Right lobe of liver (tissue), 6 donors: ENCODE data around the gene LILRB1. TPM values are rescaled to one million over a fixed set of nuclear protein-coding genes. Genes with fewer than 3 reads are reported as not detected.
A peak's percentile ranks its signal among the peaks of the same experiment; 100 is the strongest.

ENCODE experiments used
- ATAC-seq, 4 donors: fragments of 200-7000 bp; cut with Tn5 transposase; one replicate each; pipeline ENCODE4 v1.9.1; 2020; ENCODE audit warnings: mild to moderate bottlenecking in 4 of 4, moderate library complexity in 4 of 4
- DNase-seq, 3 donors: peaks; one replicate each; pipeline ENCODE4 v3.0.0-alpha.2; 2020
- H3K27ac ChIP-seq, 3 donors: fragments of 200-600 bp; one replicate each; pipeline ENCODE4 v1.8.0; 2022
- H3K27me3 ChIP-seq, 2 donors: fragments of 200-600 bp; one replicate each; pipeline ENCODE4 v1.8.0; 2022
- H3K36me3 ChIP-seq, 4 donors: fragments of 200-600 bp; sonication (generic) in 1 of 4; one replicate each; pipeline versions ENCODE4 v1.5.1 to v1.8.0; 2017 to 2022; ENCODE audit warnings: control low read depth in 1 of 4
- H3K4me1 ChIP-seq, 4 donors: fragments of 200-600 bp; sonication (generic) in 1 of 4; one replicate each; pipeline versions ENCODE4 v1.5.1 to v1.8.0; 2017 to 2022; ENCODE audit warnings: control low read depth in 1 of 4
- H3K4me3 ChIP-seq, 3 donors: fragments of 200-600 bp; one replicate each; pipeline ENCODE4 v1.8.0; 2022
- H3K9me3 ChIP-seq, 4 donors: fragments of 200-600 bp; sonication (generic) in 1 of 4; one replicate each; pipeline versions ENCODE4 v1.5.1 to v1.8.0; 2017 to 2022; ENCODE audit warnings: control low read depth in 1 of 4
- CTCF ChIP-seq, 4 donors: fragments of 200-600 bp in 3 of 4; fragments of 450-650 bp in 1 of 4; IDR thresholded peaks; one replicate each; pipeline versions ENCODE4 v1.5.1 to v1.8.0; 2016 to 2022; ENCODE audit warnings: antibody characterized with exemption in 4 of 4, mild to moderate bottlenecking in 2 of 4
- POLR2A ChIP-seq: fragments of 450-650 bp; IDR thresholded peaks from one replicate; pipeline ENCODE4 v1.6.1; 2017; ENCODE audit warnings: antibody characterized with exemption, mild to moderate bottlenecking
- WGBS: methylation state at CpG from one replicate; pipeline ENCODE4 v1.1.6; 2018; ENCODE audit warnings: low coverage, low lambda C conversion rate; ENCODE audit not compliant: insufficient coverage; ENCODE audit errors: missing lambda C conversion rate; 5-methylcytosine and 5-hydroxymethylcytosine counted together
- intact Hi-C, 2 donors: fragments of 100-400 bp; cut with DNase I; formaldehyde crosslinking; loops; one replicate each; pipeline versions ENCODE4 v1.11.2 to v1.14.1; 2022
- total RNA-seq, 6 experiments: library from RNA; depleted of rRNA in 2 of 6; stranded (reverse); fragments of >200 nt in 2 of 6; fragmentation: NEBNext Ultra II Directional in 3 of 6; extraction: Animal tissue kit (Norgen Biotek cat#: 25700) in 3 of 6; gene quantifications; one replicate each; pipeline versions ENCODE4 v1.1.0 to v1.2.4, GENCODE V29; 2016 to 2023
- donor health status: DM: no; HTN: yes; CAD: no.
- donor health status: DM: no; HTN: no; CAD: no.
- donor health status: DM: no; HTN: no; CAD: no.
- donor health status: DM: no; HTN: yes; CAD: no.
- donor health status: DM: no; HTN: yes; CAD: no.

LILRB1 gene
- total RNA-seq, 6 experiments from 2014 or later = 1.7 to 21.9 (median 4.1) TPM

GRCh38 chr19:54650108-54650655, 19.9 kb downstream of the LILRB1 start:
- H3K9me3 ChIP-seq = no peaks in the 10 kb centered on the region
- no peak overlapping the region for H3K27ac ChIP-seq
- H3K4me1 ChIP-seq = no peaks in the 10 kb centered on the region
- no peaks in the 10 kb centered on the region for H3K36me3 ChIP-seq
- DNase-seq = no peak
- 55% methylated on average over 5 of the region's 6 CpGs for WGBS
- ATAC-seq = no peak
- TF ChIP-seq POLR2A (no peak), CTCF (IDR thresholded peaks at IDR 0.05) (no peak)
- intact Hi-C loops = no loop called here
- no peak overlapping the region for H3K4me3 ChIP-seq
- H3K27me3 ChIP-seq = no peaks in the 10 kb centered on the region

- DNase-seq = no peak
- H3K27ac ChIP-seq = no peak overlapping the region
- H3K4me1 ChIP-seq = no peaks in the 10 kb centered on the region
- no peak overlapping the region for H3K4me3 ChIP-seq
- peak; percentile 37 to 61 (median 52) for TF ChIP-seq CTCF (IDR thresholded peaks at IDR 0.05)
- no peak for TF ChIP-seq POLR2A
- H3K27me3 ChIP-seq = no peaks in the 10 kb centered on the region
- H3K36me3 ChIP-seq = no peaks in the 10 kb centered on the region
- WGBS = 25% methylated on average over 6 of the region's 6 CpGs
- no peaks in the 10 kb centered on the region for H3K9me3 ChIP-seq
- ATAC-seq = peak in 3 of 4 donors; percentile 23 to 38 (median 32)
- intact Hi-C loops = no loop called here
These were observed 23.0 kb downstream of the LILRB1 start for GRCh38 chr19:54653181-54653809.

GRCh38 chr19:54654447-54655321, 24.4 kb downstream of the LILRB1 start:
- 61% methylated on average over 12 of the region's 14 CpGs for WGBS
- Histone ChIP-seq H3K4me1 (no peaks in the 10 kb centered on the region), H3K27me3 (no peaks in the 10 kb centered on the region), H3K9me3 (no peaks in the 10 kb centered on the region), H3K27ac (no peak overlapping the region), H3K4me3 (no peak overlapping the region), H3K36me3 (no peaks in the 10 kb centered on the region)
- DNase-seq (no peak), ATAC-seq (peak in 3 of 4 donors; percentile 12 to 38 (median 38))
- intact Hi-C loops = no loop called here
- TF ChIP-seq CTCF (IDR thresholded peaks at IDR 0.05) (no peak), POLR2A (no peak)

- H3K4me3 ChIP-seq = no peak overlapping the region
- DNase-seq (no peak), ATAC-seq (no peak)
- H3K27ac ChIP-seq = no peak overlapping the region
- no peaks in the 10 kb centered on the region for H3K4me1 ChIP-seq
- no peaks in the 10 kb centered on the region for H3K36me3 ChIP-seq
- WGBS = 45% methylated on average over 6 of the region's 6 CpGs
- no peaks in the 10 kb centered on the region for H3K27me3 ChIP-seq
- TF ChIP-seq POLR2A = no peak
- TF ChIP-seq CTCF (IDR thresholded peaks at IDR 0.05) = no peak
- no peaks in the 10 kb centered on the region for H3K9me3 ChIP-seq
- intact Hi-C loops = no loop called here
These were observed 29.0 kb downstream of the LILRB1 start for GRCh38 chr19:54659300-54659699.
